Loucy (cell line): Measurements from ENCODE around the gene CLINT1.

Experiments used
- H2AFZ ChIP-seq: fragments of 200-600 bp; sonication (generic); 2 replicates; pipeline ENCODE4 v1.6.0; 2016; ENCODE audit warnings: antibody characterized with exemption, mild to moderate bottlenecking, low read length, moderate library complexity
- H3F3A ChIP-seq: fragments of 200-600 bp; 2 replicates; pipeline ENCODE4 v1.6.0; 2016; ENCODE audit warnings: antibody characterized with exemption, low read depth, mild to moderate bottlenecking
- H3K27me3 ChIP-seq: fragments of 200-600 bp; sonication (generic); 2 replicates; pipeline ENCODE4 v1.6.1; 2014; ENCODE audit warnings: low read length, mild to moderate bottlenecking; ENCODE audit not compliant: insufficient read depth, poor library complexity, severe bottlenecking
- H3K36me3 ChIP-seq: fragments of 200-600 bp; sonication (generic); 2 replicates; pipeline ENCODE4 v1.6.1; 2016; ENCODE audit warnings: low read length; ENCODE audit not compliant: insufficient read depth
- H3K4me1 ChIP-seq: fragments of 200-600 bp; sonication (generic); 2 replicates; pipeline ENCODE4 v1.5.1; 2014; ENCODE audit warnings: low read length, mild to moderate bottlenecking; ENCODE audit not compliant: insufficient read depth, poor library complexity, severe bottlenecking
- H3K4me2 ChIP-seq: fragments of 200-600 bp; sonication (generic); 2 replicates; pipeline ENCODE4 v1.6.0; 2014; ENCODE audit warnings: antibody characterized with exemption, low read length, low read depth, mild to moderate bottlenecking; ENCODE audit not compliant: poor library complexity, severe bottlenecking
- H3K4me3 ChIP-seq: fragments of 200-600 bp; sonication (generic); 2 replicates; pipeline ENCODE4 v1.5.1; 2014; ENCODE audit warnings: low read length, mild to moderate bottlenecking, mixed read lengths; ENCODE audit not compliant: poor library complexity, severe bottlenecking
- H3K79me2 ChIP-seq: fragments of 200-600 bp; sonication (generic); 2 replicates; pipeline ENCODE4 v1.6.1; 2014; ENCODE audit warnings: low read length; ENCODE audit not compliant: insufficient read depth
- H3K9ac ChIP-seq: fragments of 200-600 bp; sonication (generic); 2 replicates; pipeline ENCODE4 v1.6.0; 2014; ENCODE audit warnings: mild to moderate bottlenecking, low read depth, low read length, moderate library complexity; ENCODE audit not compliant: poor library complexity, severe bottlenecking
- H3K9me2 ChIP-seq: fragments of 200-600 bp; sonication (generic); replicated peaks from 2 replicates; pipeline ENCODE4 v1.6.1; 2016; ENCODE audit warnings: low read depth, low read length, mixed read lengths
- H3K9me3 ChIP-seq: fragments of 200-600 bp; sonication (generic); 2 replicates; pipeline ENCODE4 v1.6.1; 2014; ENCODE audit warnings: mild to moderate bottlenecking, antibody characterized with exemption, low read length, low read depth; ENCODE audit not compliant: insufficient read depth
- H4K20me1 ChIP-seq: fragments of 200-600 bp; sonication (generic); 2 replicates; pipeline ENCODE4 v1.6.0; 2014; ENCODE audit warnings: antibody characterized with exemption, low read length, mild to moderate bottlenecking; ENCODE audit not compliant: insufficient read depth, poor library complexity, severe bottlenecking
- EZH2phosphoT487 ChIP-seq: fragments of 200-600 bp; IDR thresholded peaks from 2 replicates; pipeline ENCODE4 v1.6.1; 2018; ENCODE audit warnings: antibody characterized with exemption, mild to moderate bottlenecking, moderate library complexity, borderline replicate concordance
- TF ChIP-seq, protein P1 (sequence below): fragments of 200-600 bp; sonication (generic); conservative IDR thresholded peaks from 2 replicates; pipeline ENCODE4 v1.5.1; 2014; ENCODE audit warnings: mild to moderate bottlenecking, antibody characterized with exemption, low read length

Gene CLINT1

GRCh38 chr5:157766442-157766841 lies 92.5 kb downstream of the CLINT1 start:
- H3K4me1 ChIP-seq: no peaks in the 10 kb centered on the region
- H4K20me1 ChIP-seq: no peaks in the 10 kb centered on the region
- H3K9me3 ChIP-seq: no peaks in the 10 kb centered on the region
- no peak overlapping the region for H3K4me2 ChIP-seq
- H3F3A ChIP-seq: no peaks in the 10 kb centered on the region
- no peaks in the 10 kb centered on the region for H3K9me2 ChIP-seq
- no peaks in the 10 kb centered on the region for H3K79me2 ChIP-seq
- no peaks in the 10 kb centered on the region for H3K36me3 ChIP-seq
- TF ChIP-seq EZH2phosphoT487: no peak
- TF ChIP-seq, protein P1, sequence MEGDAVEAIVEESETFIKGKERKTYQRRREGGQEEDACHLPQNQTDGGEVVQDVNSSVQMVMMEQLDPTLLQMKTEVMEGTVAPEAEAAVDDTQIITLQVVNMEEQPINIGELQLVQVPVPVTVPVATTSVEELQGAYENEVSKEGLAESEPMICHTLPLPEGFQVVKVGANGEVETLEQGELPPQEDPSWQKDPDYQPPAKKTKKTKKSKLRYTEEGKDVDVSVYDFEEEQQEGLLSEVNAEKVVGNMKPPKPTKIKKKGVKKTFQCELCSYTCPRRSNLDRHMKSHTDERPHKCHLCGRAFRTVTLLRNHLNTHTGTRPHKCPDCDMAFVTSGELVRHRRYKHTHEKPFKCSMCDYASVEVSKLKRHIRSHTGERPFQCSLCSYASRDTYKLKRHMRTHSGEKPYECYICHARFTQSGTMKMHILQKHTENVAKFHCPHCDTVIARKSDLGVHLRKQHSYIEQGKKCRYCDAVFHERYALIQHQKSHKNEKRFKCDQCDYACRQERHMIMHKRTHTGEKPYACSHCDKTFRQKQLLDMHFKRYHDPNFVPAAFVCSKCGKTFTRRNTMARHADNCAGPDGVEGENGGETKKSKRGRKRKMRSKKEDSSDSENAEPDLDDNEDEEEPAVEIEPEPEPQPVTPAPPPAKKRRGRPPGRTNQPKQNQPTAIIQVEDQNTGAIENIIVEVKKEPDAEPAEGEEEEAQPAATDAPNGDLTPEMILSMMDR: no peak
- no peak overlapping the region for H3K9ac ChIP-seq
- H3K4me3 ChIP-seq: no peak overlapping the region
- H2AFZ ChIP-seq: no peak overlapping the region
- no peaks in the 10 kb centered on the region for H3K27me3 ChIP-seq

DNA sequence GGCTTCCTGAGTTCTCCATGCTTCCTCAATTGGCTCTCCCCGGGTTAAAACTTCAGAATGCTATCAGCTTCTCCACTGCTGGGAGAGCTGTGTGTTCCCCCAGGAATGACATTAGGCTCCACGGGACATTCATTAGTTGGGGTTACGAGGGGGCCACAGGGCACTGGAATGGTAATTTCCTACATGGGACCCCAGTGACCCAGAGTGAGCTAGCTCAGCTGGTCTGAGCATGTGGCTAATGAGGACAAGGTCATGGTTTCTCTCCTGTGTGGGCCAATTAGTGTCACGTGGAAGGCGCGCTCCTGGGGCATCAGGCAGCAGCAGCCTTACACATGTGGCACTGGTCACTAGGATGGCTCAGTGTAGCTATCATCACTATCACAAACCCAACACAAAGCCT lies 94.4 kb downstream of the CLINT1 start:
- H3K9ac ChIP-seq: no peak overlapping the region
- no peaks in the 10 kb centered on the region for H3K9me3 ChIP-seq
- no peaks in the 10 kb centered on the region for H4K20me1 ChIP-seq
- H3K27me3 ChIP-seq: no peaks in the 10 kb centered on the region
- H3K36me3 ChIP-seq: no peaks in the 10 kb centered on the region
- no peaks in the 10 kb centered on the region for H3K4me1 ChIP-seq
- no peaks in the 10 kb centered on the region for H3K9me2 ChIP-seq
- no peaks in the 10 kb centered on the region for H3K79me2 ChIP-seq
- no peak overlapping the region for H2AFZ ChIP-seq
- TF ChIP-seq, protein P1: no peak
- TF ChIP-seq EZH2phosphoT487: no peak
- no peak overlapping the region for H3K4me2 ChIP-seq
- no peaks in the 10 kb centered on the region for H3F3A ChIP-seq
- H3K4me3 ChIP-seq: no peak overlapping the region

- no peaks in the 10 kb centered on the region for H3K79me2 ChIP-seq
- H3K4me3 ChIP-seq: no peak overlapping the region
- H2AFZ ChIP-seq: no peak overlapping the region
- H3K36me3 ChIP-seq: no peaks in the 10 kb centered on the region
- H3K9ac ChIP-seq: no peak overlapping the region
- no peaks in the 10 kb centered on the region for H3K4me1 ChIP-seq
- no peaks in the 10 kb centered on the region for H4K20me1 ChIP-seq
- H3K4me2 ChIP-seq: no peak overlapping the region
- H3K9me3 ChIP-seq: no peaks in the 10 kb centered on the region
- H3K27me3 ChIP-seq: no peaks in the 10 kb centered on the region
- no peaks in the 10 kb centered on the region for H3K9me2 ChIP-seq
- H3F3A ChIP-seq: no peaks in the 10 kb centered on the region
- no peak for TF ChIP-seq EZH2phosphoT487
- TF ChIP-seq, protein P1: peak; percentile 65
Observed at GRCh38 chr5:157761690-157762621, 97.0 kb downstream of the CLINT1 start.
